Muscle of leg (tissue), 11 donors: ENCODE data around the gene CSAD. TPM values are rescaled to one million over a fixed set of nuclear protein-coding genes. Genes with fewer than 3 reads are reported as not detected.

Source experiments
- DNase-seq: peaks from one replicate; pipeline ENCODE4 v3.0.0; 2013
- H3K27ac ChIP-seq: one replicate; pipeline ENCODE4 v1.5.1; 2013; ENCODE audit warnings: mild to moderate bottlenecking, low read length, control low read depth
- H3K27me3 ChIP-seq: one replicate; pipeline ENCODE4 v1.6.1; 2013; ENCODE audit warnings: low read length; ENCODE audit not compliant: control insufficient read depth, insufficient read depth
- H3K36me3 ChIP-seq: one replicate; pipeline ENCODE4 v1.6.1; 2013; ENCODE audit warnings: low read length; ENCODE audit not compliant: control insufficient read depth, insufficient read depth
- H3K4me1 ChIP-seq: one replicate; pipeline ENCODE4 v1.6.1; 2013; ENCODE audit warnings: low read length; ENCODE audit not compliant: control insufficient read depth, insufficient read depth
- H3K4me3 ChIP-seq: one replicate; pipeline ENCODE4 v1.5.1; 2013; ENCODE audit warnings: low read length, control low read depth
- H3K9me3 ChIP-seq: replicated peaks from 2 replicates; pipeline ENCODE4 v1.6.1; 2013; ENCODE audit warnings: low read depth, low read length; ENCODE audit not compliant: control insufficient read depth
- WGBS: methylation state at CpG from one replicate; pipeline ENCODE4 v1.1.5; 2013; ENCODE audit warnings: missing lambda C conversion rate; ENCODE audit not compliant: insufficient coverage; 5-methylcytosine and 5-hydroxymethylcytosine counted together
- polyA plus RNA-seq, 8 donors: library from polyadenylated mRNA; unstranded; fragments of 120-200 nt; gene quantifications; one replicate each; pipeline versions ENCODE4 v1.2.1 to v1.2.3, GENCODE V29; 2013; ENCODE audit warnings: inconsistent platforms in 1 of 8, low replicate concordance in 1 of 8; ENCODE audit not compliant: insufficient read length in 8 of 8, insufficient read depth in 1 of 8
- total RNA-seq: library from RNA; stranded (reverse); fragments of 120-200 nt; gene quantifications from one replicate; pipeline ENCODE4 v1.2.4, GENCODE V29; 2013

The CSAD gene
- total and polyA plus RNA-seq, 9 donors = 16.2 to 55.0 (median 31.2) TPM

DNA sequence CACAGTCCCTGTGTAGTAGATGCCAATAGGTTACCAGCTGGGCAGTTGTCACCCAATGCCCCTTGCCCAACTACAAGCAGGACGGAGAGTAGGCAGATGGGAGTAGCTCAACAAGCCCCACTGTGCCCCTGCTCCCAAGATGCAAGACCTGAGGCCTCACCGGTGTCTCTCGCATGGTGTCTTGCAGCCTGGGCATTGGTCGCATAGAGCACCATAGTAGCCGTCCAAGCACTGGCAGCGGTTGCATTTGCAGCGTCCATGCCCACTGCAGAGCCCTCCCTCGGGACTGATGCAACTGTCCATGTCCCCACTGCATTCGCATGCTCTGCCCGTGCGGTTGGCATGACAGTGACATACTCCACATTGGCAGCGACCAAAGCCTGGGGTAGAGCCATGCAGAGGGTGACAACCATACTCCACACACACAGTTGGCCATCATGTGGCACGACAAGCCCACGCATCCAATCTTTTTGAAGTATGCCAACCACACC is 11.9 kb upstream of the CSAD start:
- Histone ChIP-seq H3K27me3 (peaks cover 6% of the 10 kb centered on the region), H3K27ac (no peak overlapping the region), H3K36me3 (peaks cover 29% of the 10 kb centered on the region), H3K9me3 (no peaks in the 10 kb centered on the region), H3K4me3 (no peak overlapping the region), H3K4me1 (peaks cover 3% of the 10 kb centered on the region)
- WGBS = 94% methylated on average over 14 of the region's 14 CpGs
- no peak for DNase-seq

GRCh38 chr12:53191885-53192530 is 11.3 kb upstream of the CSAD start:
- Histone ChIP-seq H3K9me3 (no peaks in the 10 kb centered on the region), H3K27ac (no peak overlapping the region), H3K36me3 (peaks cover 35% of the 10 kb centered on the region), H3K4me3 (no peak overlapping the region), H3K4me1 (no peaks in the 10 kb centered on the region), H3K27me3 (peaks cover 2% of the 10 kb centered on the region)
- no peak for DNase-seq
- 88% methylated on average over 14 of the region's 14 CpGs for WGBS

GRCh38 chr12:53191096-53191884 is 10.6 kb upstream of the CSAD start:
- Histone ChIP-seq H3K27ac (no peak overlapping the region), H3K9me3 (no peaks in the 10 kb centered on the region), H3K4me3 (no peak overlapping the region), H3K36me3 (peaks cover 42% of the 10 kb centered on the region), H3K4me1 (no peaks in the 10 kb centered on the region), H3K27me3 (peaks cover 2% of the 10 kb centered on the region)
- no peak for DNase-seq
- 72% methylated on average over 5 of the region's 11 CpGs for WGBS

GRCh38 chr12:53190108-53190729 is 9.5 kb upstream of the CSAD start:
- no peak overlapping the region for H3K27ac ChIP-seq

DNA sequence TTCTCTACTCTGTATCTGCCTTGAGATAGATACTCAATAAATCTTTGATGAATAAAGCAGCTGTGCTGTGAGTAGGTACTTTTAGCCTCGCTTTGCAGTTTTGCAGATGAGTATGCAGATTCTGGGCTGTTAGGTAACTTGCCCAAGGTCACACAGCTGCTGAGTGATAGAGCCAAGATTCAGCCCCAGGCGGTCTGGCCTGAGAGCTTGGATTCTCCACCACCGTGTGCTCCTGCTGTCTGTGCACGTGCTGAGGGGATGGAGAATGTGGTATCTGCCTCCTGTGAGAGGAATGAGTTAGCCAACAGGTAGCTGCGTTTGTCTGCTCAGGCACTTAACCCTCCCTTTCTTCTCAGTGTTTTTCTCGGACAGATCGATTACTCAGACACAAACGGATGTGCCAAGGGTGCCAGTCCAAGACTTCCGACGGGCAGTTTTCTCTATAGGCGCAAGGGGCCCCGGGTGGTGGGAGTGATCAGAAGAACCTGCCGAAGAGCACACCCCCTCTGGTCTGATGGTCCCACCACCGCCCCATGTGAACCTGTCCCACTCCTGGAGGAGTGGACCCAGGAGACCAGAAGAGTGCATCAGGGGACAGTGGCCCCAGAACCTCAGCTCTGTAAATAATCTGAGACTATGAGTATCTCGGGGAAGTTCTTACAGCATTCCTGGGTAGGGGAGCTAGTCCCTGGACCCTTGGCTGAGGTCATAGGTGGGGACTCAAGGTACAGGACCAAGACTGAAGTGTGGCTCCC is 6.6 kb upstream of the CSAD start:
- Histone ChIP-seq H3K36me3 (peaks cover 74% of the 10 kb centered on the region), H3K27me3 (no peaks in the 10 kb centered on the region), H3K27ac (no peak overlapping the region), H3K4me3 (no peak overlapping the region), H3K4me1 (peaks cover 6% of the 10 kb centered on the region), H3K9me3 (no peaks in the 10 kb centered on the region)
- DNase-seq = no peak
- 85% methylated on average over 10 of the region's 15 CpGs for WGBS

More at GRCh38 chr12:53190108-53190729, 9.5 kb upstream of the CSAD start:
- Histone ChIP-seq H3K4me3 (no peak overlapping the region), H3K27me3 (no peaks in the 10 kb centered on the region), H3K9me3 (no peaks in the 10 kb centered on the region), H3K36me3 (peaks cover 52% of the 10 kb centered on the region), H3K4me1 (no peaks in the 10 kb centered on the region)
- DNase-seq = peak; percentile 50
- WGBS = 31% methylated on average over 9 of the region's 14 CpGs

DNA sequence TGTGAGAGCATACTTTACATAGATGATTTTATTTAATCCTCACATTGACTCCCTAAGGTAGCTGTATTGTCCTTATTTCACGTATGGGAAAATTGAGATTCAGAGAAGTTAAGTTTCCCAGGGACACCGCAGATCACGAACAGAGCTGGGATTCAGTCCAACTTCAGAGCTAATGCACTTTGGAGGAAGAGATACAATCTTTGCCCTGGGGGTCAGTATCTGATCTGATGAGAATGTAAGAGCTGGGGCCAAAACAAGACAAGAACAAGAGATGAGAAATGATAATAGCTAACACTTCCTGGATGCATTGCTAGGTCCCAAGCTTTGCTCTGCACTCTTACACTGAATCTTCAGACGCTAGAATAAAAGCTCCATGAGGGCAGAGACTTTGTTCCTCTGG is 6.0 kb upstream of the CSAD start:
- Histone ChIP-seq H3K27me3 (no peaks in the 10 kb centered on the region), H3K27ac (no peak overlapping the region), H3K9me3 (no peaks in the 10 kb centered on the region), H3K36me3 (peaks cover 79% of the 10 kb centered on the region), H3K4me3 (no peak overlapping the region), H3K4me1 (peaks cover 12% of the 10 kb centered on the region)
- WGBS = 68% methylated on average over 3 of the region's 4 CpGs
- DNase-seq = no peak

DNA sequence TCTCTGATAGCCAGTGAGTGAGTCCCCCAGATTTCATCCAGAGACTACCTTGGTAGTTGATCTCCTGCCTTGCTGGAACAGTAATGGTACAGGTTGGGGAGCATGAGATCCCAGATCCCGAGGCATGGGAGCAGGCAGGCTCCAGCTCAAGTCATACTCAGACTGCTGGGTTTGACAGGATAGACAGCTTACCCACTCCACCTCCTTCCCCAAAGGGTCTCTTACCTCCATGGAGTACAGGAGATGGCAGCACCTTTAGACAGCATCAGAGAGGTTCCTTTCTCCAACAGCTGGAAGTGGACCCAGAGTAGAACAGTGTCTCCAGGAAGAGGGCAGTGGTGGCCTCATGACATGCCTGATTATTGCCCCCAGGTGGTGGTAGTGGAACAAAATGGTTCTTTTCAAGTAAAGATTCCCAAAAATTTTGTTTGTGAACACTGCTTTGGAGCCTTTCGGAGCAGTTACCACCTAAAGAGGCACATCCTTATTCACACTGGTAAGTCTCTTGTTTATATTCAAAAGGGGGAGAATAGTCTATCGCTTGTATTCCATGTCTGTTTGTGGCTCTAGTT is 4.9 kb upstream of the CSAD start:
- DNase-seq = no peak
- Histone ChIP-seq H3K27ac (no peak overlapping the region), H3K27me3 (no peaks in the 10 kb centered on the region), H3K4me3 (no peak overlapping the region), H3K36me3 (peaks cover 68% of the 10 kb centered on the region), H3K4me1 (peaks cover 17% of the 10 kb centered on the region), H3K9me3 (no peaks in the 10 kb centered on the region)
- WGBS = no CpG with 5 or more reads among the region's 3 CpGs

DNA sequence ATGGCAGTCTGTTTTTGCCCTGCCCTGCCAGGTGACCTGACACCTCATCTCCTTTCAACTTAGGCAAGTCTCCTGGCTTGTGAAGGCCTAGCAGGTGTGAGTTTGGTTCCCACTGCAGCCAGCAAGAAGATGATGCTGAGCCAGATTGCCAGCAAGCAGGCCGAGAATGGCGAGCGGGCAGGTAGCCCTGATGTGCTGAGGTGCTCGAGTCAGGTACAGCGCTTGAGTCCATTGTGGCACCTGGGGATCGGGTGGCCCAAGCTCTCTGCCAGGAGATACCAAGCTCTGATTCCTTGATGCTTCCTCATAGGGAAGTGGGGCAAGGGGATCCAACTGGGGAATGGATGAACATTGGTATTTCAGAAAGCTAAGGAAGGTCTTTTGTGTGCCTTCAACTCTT is 4.1 kb upstream of the CSAD start:
- 88% methylated on average over 6 of the region's 6 CpGs for WGBS
- Histone ChIP-seq H3K27me3 (no peaks in the 10 kb centered on the region), H3K4me3 (no peak overlapping the region), H3K9me3 (no peaks in the 10 kb centered on the region), H3K27ac (no peak overlapping the region), H3K4me1 (peaks cover 17% of the 10 kb centered on the region), H3K36me3 (peaks cover 68% of the 10 kb centered on the region)
- DNase-seq = no peak

DNA sequence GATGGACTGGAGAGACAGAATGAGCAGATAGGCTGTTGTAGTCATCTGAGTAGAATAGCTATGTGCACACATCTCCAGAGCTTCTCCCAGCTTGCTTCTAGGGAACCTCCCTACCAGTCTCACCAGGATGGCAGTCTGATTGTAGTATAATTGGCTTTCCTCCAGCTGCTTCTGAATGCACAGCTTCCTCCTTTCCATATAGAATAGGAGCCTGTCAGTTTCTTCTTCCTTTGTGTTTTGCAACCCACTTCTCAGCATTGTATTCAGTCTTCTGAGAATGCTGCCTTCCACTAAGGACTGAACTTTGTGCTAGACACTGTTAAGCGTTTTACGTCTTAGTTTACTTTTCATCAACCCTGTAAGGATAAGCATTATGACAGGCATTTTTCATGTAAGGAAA is 2.2 kb upstream of the CSAD start:
- Histone ChIP-seq H3K27ac (no peak overlapping the region), H3K4me3 (no peak overlapping the region), H3K4me1 (peaks cover 20% of the 10 kb centered on the region), H3K27me3 (no peaks in the 10 kb centered on the region), H3K36me3 (peaks cover 56% of the 10 kb centered on the region), H3K9me3 (no peaks in the 10 kb centered on the region)
- peak; percentile 51 for DNase-seq
- WGBS = no CpG with 5 or more reads among the region's 2 CpGs
